H9 (cell line): ENCODE measurements around the gene FBLN1. TPM values are rescaled to one million over a fixed set of nuclear protein-coding genes. Genes with fewer than 3 reads are reported as not detected.

Experiments used
- DNase-seq: peaks from one replicate; pipeline ENCODE4 v3.0.0-alpha.2; 2017
- H2AFZ ChIP-seq: one replicate; pipeline ENCODE4 v1.6.1; 2013; ENCODE audit warnings: mild to moderate bottlenecking, low read length, control low read depth, moderate library complexity
- H2AK5ac ChIP-seq: 2 replicates; pipeline ENCODE4 v1.6.1; 2013; ENCODE audit warnings: low read length, control low read depth, mixed read lengths; ENCODE audit not compliant: insufficient read length
- H2BK120ac ChIP-seq: one replicate; pipeline ENCODE4 v1.6.1; 2013; ENCODE audit warnings: low read depth, mild to moderate bottlenecking, low read length, control low read depth, inconsistent platforms; ENCODE audit not compliant: poor library complexity, severe bottlenecking
- H2BK12ac ChIP-seq: 2 replicates; pipeline ENCODE4 v1.6.1; 2013; ENCODE audit warnings: low read length, control low read depth, mixed read lengths, low read depth; ENCODE audit not compliant: insufficient read length
- H2BK15ac ChIP-seq: 2 replicates; pipeline ENCODE4 v1.6.1; 2013; ENCODE audit warnings: low read depth, low read length, control low read depth
- H2BK20ac ChIP-seq: one replicate; pipeline ENCODE4 v1.6.1; 2013; ENCODE audit warnings: low read depth, mild to moderate bottlenecking, low read length, control low read depth, inconsistent platforms; ENCODE audit not compliant: poor library complexity, severe bottlenecking
- H2BK5ac ChIP-seq: 2 replicates; pipeline ENCODE4 v1.6.1; 2013; ENCODE audit warnings: low read length, control low read depth, mixed read lengths; ENCODE audit not compliant: insufficient read length
- H3K14ac ChIP-seq: 2 replicates; pipeline ENCODE4 v1.6.1; 2013; ENCODE audit warnings: low read length, control low read depth; ENCODE audit not compliant: insufficient read depth
- H3K18ac ChIP-seq: 2 replicates; pipeline ENCODE4 v1.6.1; 2013; ENCODE audit warnings: low read depth, mild to moderate bottlenecking, mixed read lengths, low read length, control low read depth; ENCODE audit not compliant: insufficient read length
- H3K23ac ChIP-seq: 2 replicates; pipeline ENCODE4 v1.6.1; 2013; ENCODE audit warnings: low read length, control low read depth, mixed read lengths, low read depth; ENCODE audit not compliant: insufficient read length
- H3K23me2 ChIP-seq: 2 replicates; pipeline ENCODE4 v1.6.1; 2013; ENCODE audit warnings: low read depth, mild to moderate bottlenecking, mixed read lengths, low read length, control low read depth; ENCODE audit not compliant: insufficient read length, poor library complexity, severe bottlenecking
- H3K27ac ChIP-seq: 2 replicates; pipeline ENCODE4 v1.5.1; 2013; ENCODE audit warnings: low read length, control low read depth, mixed read lengths, low read depth; ENCODE audit not compliant: insufficient read length
- H3K27me3 ChIP-seq: 2 replicates; pipeline ENCODE4 v1.6.1; 2013; ENCODE audit warnings: low read length, control low read depth, inconsistent platforms; ENCODE audit not compliant: insufficient read depth
- H3K4ac ChIP-seq: 2 replicates; pipeline ENCODE4 v1.6.1; 2013; ENCODE audit warnings: low read depth, mild to moderate bottlenecking, control low read depth, inconsistent platforms, low read length, moderate library complexity
- H3K4me1 ChIP-seq: 2 replicates; pipeline ENCODE4 v1.6.1; 2013; ENCODE audit warnings: low read length, control low read depth, inconsistent platforms; ENCODE audit not compliant: insufficient read depth
- H3K4me2 ChIP-seq: 2 replicates; pipeline ENCODE4 v1.6.1; 2013; ENCODE audit warnings: low read length, control low read depth, mixed read lengths; ENCODE audit not compliant: insufficient read length, insufficient read depth
- H3K56ac ChIP-seq: 2 replicates; pipeline ENCODE4 v1.6.1; 2013; ENCODE audit warnings: low read depth, mild to moderate bottlenecking, mixed read lengths, low read length, control low read depth; ENCODE audit not compliant: insufficient read length
- H3K79me1 ChIP-seq: 2 replicates; pipeline ENCODE4 v1.6.1; 2013; ENCODE audit warnings: low read depth, mild to moderate bottlenecking, moderate library complexity, low read length, control low read depth, inconsistent platforms; ENCODE audit not compliant: insufficient read depth, poor library complexity, severe bottlenecking
- H3K79me2 ChIP-seq: 2 replicates; pipeline ENCODE4 v1.6.1; 2013; ENCODE audit warnings: low read length, control low read depth, inconsistent platforms; ENCODE audit not compliant: insufficient read depth
- H3K9ac ChIP-seq: 2 replicates; pipeline ENCODE4 v1.6.1; 2013; ENCODE audit warnings: low read length, control low read depth, mixed read lengths; ENCODE audit not compliant: insufficient read length; ENCODE audit errors: extremely low read depth
- H3K9me3 ChIP-seq: one replicate; pipeline ENCODE4 v1.6.1; 2013; ENCODE audit warnings: low read depth, low read length, inconsistent platforms; ENCODE audit not compliant: control insufficient read depth
- H3T11ph ChIP-seq: one replicate; pipeline ENCODE4 v1.6.1; 2013; ENCODE audit warnings: mild to moderate bottlenecking, low read length, control low read depth, inconsistent platforms
- H4K20me1 ChIP-seq: one replicate; pipeline ENCODE4 v1.6.1; 2013; ENCODE audit not compliant: control insufficient read depth, insufficient read length, insufficient read depth
- H4K5ac ChIP-seq: 2 replicates; pipeline ENCODE4 v1.6.1; 2013; ENCODE audit warnings: low read depth, mild to moderate bottlenecking, mixed read lengths, low read length, control low read depth; ENCODE audit not compliant: insufficient read length
- H4K8ac ChIP-seq: replicated peaks from 2 replicates; pipeline ENCODE4 v1.6.1; 2013; ENCODE audit warnings: low read length, control low read depth, mixed read lengths, low read depth; ENCODE audit not compliant: insufficient read length
- H4K91ac ChIP-seq: 2 replicates; pipeline ENCODE4 v1.6.1; 2013; ENCODE audit warnings: low read depth, mild to moderate bottlenecking, moderate library complexity, mixed read lengths, low read length, control low read depth; ENCODE audit not compliant: insufficient read length
- H3K27ac Mint-ChIP-seq, 3 experiments: 2 replicates in 2 of 3; 3 replicates in 1 of 3; pipeline ENCODE4 v1.8.0; 2020 to 2021; ENCODE audit warnings: mixed read lengths in 3 of 3, mild to moderate bottlenecking in 1 of 3, moderate library complexity in 1 of 3
- H3K27me3 Mint-ChIP-seq: 2 replicates; pipeline ENCODE4 v1.8.0; 2021; ENCODE audit warnings: low read depth, mild to moderate bottlenecking, moderate library complexity, mixed read lengths
- H3K36me3 Mint-ChIP-seq, 3 experiments: 2 replicates in 2 of 3; 3 replicates in 1 of 3; pipeline ENCODE4 v1.8.0; 2020 to 2021; ENCODE audit warnings: low read depth in 3 of 3, mixed read lengths in 3 of 3; ENCODE audit not compliant: insufficient read depth in 1 of 3
- H3K4me1 Mint-ChIP-seq, 2 experiments: 2 replicates each; pipeline ENCODE4 v1.8.0; 2020; ENCODE audit warnings: mixed read lengths in 2 of 2
- H3K4me3 Mint-ChIP-seq, 2 experiments: 2 replicates in 1 of 2; 3 replicates in 1 of 2; pipeline ENCODE4 v1.8.0; 2020 to 2021; ENCODE audit warnings: mild to moderate bottlenecking in 2 of 2, mixed read lengths in 2 of 2, moderate library complexity in 1 of 2
- H3K9me3 Mint-ChIP-seq, 2 experiments: 2 replicates in 1 of 2; 3 replicates in 1 of 2; pipeline ENCODE4 v1.8.0; 2020; ENCODE audit warnings: mild to moderate bottlenecking in 2 of 2, mixed read lengths in 2 of 2, moderate library complexity in 1 of 2
- WGBS: extraction: QIAGEN DNeasy Blood & Tissue Kit; methylation state at CpG from one replicate; pipeline ENCODE4 v1.1.7; 2013; ENCODE audit warnings: missing lambda C conversion rate, low lambda C conversion rate, mixed read lengths; ENCODE audit not compliant: insufficient read length; ENCODE audit errors: extremely low coverage; 5-methylcytosine and 5-hydroxymethylcytosine counted together
- total RNA-seq: library from RNA; stranded (reverse); gene quantifications from 2 replicates; pipeline ENCODE4 v1.2.1, GENCODE V29; 2021
- TF ChIP-seq, protein P1 (sequence below): fragments of 200-600 bp; sonication (generic); conservative IDR thresholded peaks from 3 replicates; pipeline ENCODE4 v1.8.0; 2021; ENCODE audit warnings: antibody characterized with exemption, mild to moderate bottlenecking

FBLN1 gene
- total RNA-seq, 1 experiment from 2014 or later = 140 TPM

DNA sequence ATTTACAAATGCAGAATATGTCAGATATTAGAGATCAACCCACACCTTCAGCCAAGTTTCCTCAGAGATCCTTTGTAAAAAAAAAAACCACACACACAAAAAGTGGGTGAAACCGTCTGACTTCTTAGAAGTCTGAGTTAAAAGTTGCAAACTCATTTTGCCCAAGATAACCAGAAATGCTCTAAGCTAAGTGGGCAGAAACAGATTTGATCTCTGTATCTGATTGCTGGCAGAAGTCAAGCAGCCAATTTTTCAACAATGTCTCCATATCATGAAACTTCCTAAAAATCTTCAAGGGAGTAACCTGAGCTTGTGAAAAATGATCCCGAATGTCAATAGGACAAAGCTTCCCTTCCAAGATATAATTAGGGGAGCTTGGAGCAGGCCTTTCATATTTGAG lies 140.3 kb downstream of the FBLN1 start:
- no peak overlapping the region for H3K18ac ChIP-seq
- H3T11ph ChIP-seq = no peak overlapping the region
- no peak overlapping the region for H3K4me2 ChIP-seq
- no peaks in the 10 kb centered on the region for H3K23me2 ChIP-seq
- H3K36me3 Mint-ChIP-seq = no peaks in the 10 kb centered on the region
- H2BK15ac ChIP-seq = no peak overlapping the region
- DNase-seq = no peak
- H3K79me1 ChIP-seq = no peaks in the 10 kb centered on the region
- H2AK5ac ChIP-seq = no peak overlapping the region
- no peak overlapping the region for H3K4me3 Mint-ChIP-seq
- no peaks in the 10 kb centered on the region for H3K9me3 Mint-ChIP-seq
- no peak overlapping the region for H4K5ac ChIP-seq
- no peak overlapping the region for H3K14ac ChIP-seq
- no peak overlapping the region for H4K91ac ChIP-seq
- no peaks in the 10 kb centered on the region for H3K79me2 ChIP-seq
- H4K20me1 ChIP-seq = no peaks in the 10 kb centered on the region
- WGBS = no CpG with 5 or more reads among the region's 2 CpGs
- H3K9ac ChIP-seq = no peak overlapping the region
- no peak overlapping the region for H2AFZ ChIP-seq
- H3K27ac Mint-ChIP-seq = no peak overlapping the region
- no peak overlapping the region for H3K56ac ChIP-seq
- no peak overlapping the region for H4K8ac ChIP-seq
- H3K23ac ChIP-seq = no peak overlapping the region
- H2BK5ac ChIP-seq = no peak overlapping the region
- H3K9me3 ChIP-seq = no peaks in the 10 kb centered on the region
- no peak overlapping the region for H2BK12ac ChIP-seq
- no peak overlapping the region for H2BK120ac ChIP-seq
- H2BK20ac ChIP-seq = no peak overlapping the region
- H3K27me3 ChIP-seq = no peaks in the 10 kb centered on the region; the same call in 1 of the 2 replicates
- no peaks in the 10 kb centered on the region; the same call in 1 of the 2 replicates for H3K4me1 ChIP-seq
- no peak overlapping the region for H3K27ac ChIP-seq
- H3K4ac ChIP-seq = no peak overlapping the region
- H3K4me1 Mint-ChIP-seq = peaks cover 33 to 36% of the 10 kb centered on the region in 2 experiments
- H3K27me3 Mint-ChIP-seq = peaks cover 60% of the 10 kb centered on the region
- TF ChIP-seq, protein P1, sequence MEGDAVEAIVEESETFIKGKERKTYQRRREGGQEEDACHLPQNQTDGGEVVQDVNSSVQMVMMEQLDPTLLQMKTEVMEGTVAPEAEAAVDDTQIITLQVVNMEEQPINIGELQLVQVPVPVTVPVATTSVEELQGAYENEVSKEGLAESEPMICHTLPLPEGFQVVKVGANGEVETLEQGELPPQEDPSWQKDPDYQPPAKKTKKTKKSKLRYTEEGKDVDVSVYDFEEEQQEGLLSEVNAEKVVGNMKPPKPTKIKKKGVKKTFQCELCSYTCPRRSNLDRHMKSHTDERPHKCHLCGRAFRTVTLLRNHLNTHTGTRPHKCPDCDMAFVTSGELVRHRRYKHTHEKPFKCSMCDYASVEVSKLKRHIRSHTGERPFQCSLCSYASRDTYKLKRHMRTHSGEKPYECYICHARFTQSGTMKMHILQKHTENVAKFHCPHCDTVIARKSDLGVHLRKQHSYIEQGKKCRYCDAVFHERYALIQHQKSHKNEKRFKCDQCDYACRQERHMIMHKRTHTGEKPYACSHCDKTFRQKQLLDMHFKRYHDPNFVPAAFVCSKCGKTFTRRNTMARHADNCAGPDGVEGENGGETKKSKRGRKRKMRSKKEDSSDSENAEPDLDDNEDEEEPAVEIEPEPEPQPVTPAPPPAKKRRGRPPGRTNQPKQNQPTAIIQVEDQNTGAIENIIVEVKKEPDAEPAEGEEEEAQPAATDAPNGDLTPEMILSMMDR = no peak
